Activated CD8-positive, alpha-beta memory T cell treated with anti-CD3 and anti-CD28 coated beads for 24 hours (primary cell): ENCODE data around the gene SKA3.
"Not testable (repeated sequence)": the region's sequence is repeated elsewhere in the genome, so short reads cannot be mapped to it uniquely, and the experiment has no call there.

Source experiments
- DNase-seq: peaks from one replicate; pipeline ENCODE4 v3.0.0-alpha.2; 2020

The SKA3 gene

GRCh38 chr13:21165606-21166005 is 10.7 kb downstream of the SKA3 start:
- DNase-seq, result not testable (repeated sequence)

GRCh38 chr13:21164631-21165030 is 11.7 kb downstream of the SKA3 start:
- no peak for DNase-seq

DNA sequence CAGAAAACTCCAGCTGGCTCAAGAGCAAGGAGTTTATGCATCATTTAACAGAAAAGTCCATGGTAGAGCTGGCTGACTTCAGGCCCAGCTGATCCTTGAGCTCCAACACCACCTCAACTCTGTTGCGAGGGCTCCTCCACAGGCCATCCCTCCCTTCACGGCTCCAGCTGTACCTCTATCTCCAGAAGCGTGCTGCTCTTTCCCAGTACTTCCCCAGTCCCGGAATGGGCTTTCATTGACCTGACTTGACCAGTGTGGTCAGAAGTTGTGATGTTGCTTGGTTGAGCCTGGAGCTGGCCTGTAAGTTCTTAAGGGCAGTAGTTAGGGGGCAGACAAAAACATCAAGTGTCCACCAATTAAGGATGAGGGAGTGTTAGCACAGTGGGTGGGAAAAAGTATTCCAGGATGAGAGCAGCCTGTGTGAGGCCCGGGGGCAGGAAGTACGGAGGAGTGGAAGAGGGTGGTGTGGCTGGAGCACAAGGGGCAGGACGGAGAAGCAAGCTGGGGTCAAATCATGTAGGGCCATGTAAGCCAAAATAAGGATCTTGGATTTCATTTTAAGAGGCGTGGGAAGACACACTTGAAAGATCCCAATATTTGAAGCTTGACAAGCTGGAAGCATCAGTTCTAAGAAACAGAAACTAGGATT is 24.0 kb downstream of the SKA3 start:
- DNase-seq, result no peak

DNA sequence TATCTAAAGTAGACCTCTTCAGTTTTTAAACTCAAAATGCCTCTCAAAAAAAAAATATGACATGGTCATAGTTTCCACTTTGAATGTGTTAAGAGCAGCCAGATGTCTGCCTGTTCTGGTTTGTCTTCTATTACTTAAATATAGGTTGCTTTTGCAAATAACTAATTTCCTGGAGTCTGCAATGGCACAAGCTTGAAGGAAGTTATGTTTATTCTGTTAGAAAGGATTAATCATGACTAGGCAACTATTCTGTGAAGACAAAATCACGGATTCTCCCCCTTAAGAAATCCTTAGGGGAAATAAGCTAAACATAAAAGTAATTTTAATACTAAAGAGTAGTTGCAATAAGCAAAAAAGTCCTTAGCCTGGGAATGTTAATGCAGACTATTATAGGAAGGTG is 26.3 kb downstream of the SKA3 start:
- DNase-seq, result no peak

DNA sequence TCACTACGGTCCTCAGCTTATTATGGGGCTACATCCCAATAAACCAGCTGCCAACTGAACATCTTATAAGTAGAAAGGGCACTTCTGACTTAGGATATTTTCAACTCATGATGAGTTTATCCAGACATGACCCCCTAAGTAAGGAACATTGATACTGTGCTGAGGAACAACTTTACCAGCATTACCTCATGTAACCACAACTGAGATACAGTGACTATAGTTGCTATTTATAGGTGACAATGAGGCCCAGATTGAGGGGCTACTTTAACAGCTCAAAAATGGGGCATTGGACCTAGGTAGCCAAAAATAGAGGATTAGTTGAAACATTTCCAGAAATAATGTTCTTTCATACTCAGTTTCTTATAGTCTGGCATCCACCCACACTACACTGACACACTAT is 26.8 kb downstream of the SKA3 start:
- no peak for DNase-seq

DNA sequence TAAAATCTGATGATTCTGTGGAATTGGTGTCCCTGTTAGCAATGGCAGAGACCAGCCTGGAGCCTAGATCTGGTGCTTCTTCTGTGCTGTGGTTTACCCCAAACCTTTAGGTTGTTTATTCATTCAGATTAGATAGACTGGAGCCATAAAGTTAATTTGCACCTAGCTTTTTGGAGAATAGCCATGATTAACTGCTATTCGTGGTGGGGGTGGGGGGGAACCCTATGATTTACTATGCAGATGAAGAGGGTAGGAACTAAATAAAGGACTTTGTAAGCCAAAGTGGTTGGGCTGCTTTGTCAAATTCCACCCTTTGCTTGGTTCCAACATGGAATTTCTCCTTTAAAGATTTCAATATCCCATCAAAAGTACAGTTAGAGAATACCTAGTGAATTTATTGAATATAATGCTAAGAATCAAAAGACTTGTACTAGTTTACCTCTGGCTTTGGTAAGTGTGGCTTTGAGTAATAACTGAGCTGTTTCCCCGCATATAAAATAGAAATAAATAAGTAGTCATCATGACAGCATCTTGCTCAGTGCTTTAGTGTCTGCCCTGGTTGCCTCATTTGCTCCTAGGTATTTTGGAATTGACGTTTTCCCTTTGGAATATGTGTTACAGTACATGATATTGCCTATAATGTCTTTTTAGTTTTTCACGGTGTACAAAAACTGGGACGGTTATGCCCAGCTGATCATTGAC is 27.6 kb downstream of the SKA3 start:
- DNase-seq, result no peak

- DNase-seq, result no peak
Measured at GRCh38 chr13:21147827-21148226, 28.5 kb downstream of the SKA3 start.

GRCh38 chr13:21142766-21143165 is 33.6 kb downstream of the SKA3 start:
- no peak for DNase-seq

- no peak for DNase-seq
Measured at GRCh38 chr13:21139374-21139773, 37.0 kb downstream of the SKA3 start.

- no peak for DNase-seq
Measured at GRCh38 chr13:21138561-21138960, 37.8 kb downstream of the SKA3 start.

GRCh38 chr13:21137696-21138095 is 38.7 kb downstream of the SKA3 start:
- no peak for DNase-seq

- not testable (repeated sequence) for DNase-seq
Measured at GRCh38 chr13:21135833-21136232, 40.5 kb downstream of the SKA3 start.

- no peak for DNase-seq
Measured at GRCh38 chr13:21134475-21134874, 41.9 kb downstream of the SKA3 start.

- DNase-seq, result no peak
Measured at GRCh38 chr13:21133077-21133476, 43.3 kb downstream of the SKA3 start.

GRCh38 chr13:21130116-21130515 is 46.2 kb downstream of the SKA3 start:
- no peak for DNase-seq

GRCh38 chr13:21124852-21125251 is 51.5 kb downstream of the SKA3 start:
- DNase-seq, result no peak

GRCh38 chr13:21123956-21124355 is 52.4 kb downstream of the SKA3 start:
- no peak for DNase-seq

GRCh38 chr13:21121616-21122015 is 54.7 kb downstream of the SKA3 start:
- no peak for DNase-seq

- no peak for DNase-seq
Measured at GRCh38 chr13:21120191-21120590, 56.2 kb downstream of the SKA3 start.

DNA sequence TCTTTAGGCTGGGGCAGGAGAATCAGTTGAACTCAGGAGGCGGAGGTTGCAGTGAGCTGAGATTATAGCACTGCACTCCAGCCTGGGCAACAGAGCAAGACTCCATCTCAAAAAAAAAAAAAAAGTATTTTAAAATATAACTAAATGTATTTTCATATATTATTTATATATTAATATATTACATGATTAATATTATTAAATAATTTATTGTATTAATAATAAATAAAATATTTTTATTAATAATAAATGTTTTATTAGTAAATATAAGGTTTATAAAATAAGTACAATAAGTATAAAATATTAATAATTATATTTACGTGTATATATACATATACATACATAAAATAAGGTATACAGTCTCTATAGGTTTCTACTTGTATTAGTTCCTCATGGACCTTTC is 56.8 kb downstream of the SKA3 start:
- DNase-seq, result no peak

- DNase-seq, result no peak
Measured at GRCh38 chr13:21118180-21118579, 58.2 kb downstream of the SKA3 start.

DNA sequence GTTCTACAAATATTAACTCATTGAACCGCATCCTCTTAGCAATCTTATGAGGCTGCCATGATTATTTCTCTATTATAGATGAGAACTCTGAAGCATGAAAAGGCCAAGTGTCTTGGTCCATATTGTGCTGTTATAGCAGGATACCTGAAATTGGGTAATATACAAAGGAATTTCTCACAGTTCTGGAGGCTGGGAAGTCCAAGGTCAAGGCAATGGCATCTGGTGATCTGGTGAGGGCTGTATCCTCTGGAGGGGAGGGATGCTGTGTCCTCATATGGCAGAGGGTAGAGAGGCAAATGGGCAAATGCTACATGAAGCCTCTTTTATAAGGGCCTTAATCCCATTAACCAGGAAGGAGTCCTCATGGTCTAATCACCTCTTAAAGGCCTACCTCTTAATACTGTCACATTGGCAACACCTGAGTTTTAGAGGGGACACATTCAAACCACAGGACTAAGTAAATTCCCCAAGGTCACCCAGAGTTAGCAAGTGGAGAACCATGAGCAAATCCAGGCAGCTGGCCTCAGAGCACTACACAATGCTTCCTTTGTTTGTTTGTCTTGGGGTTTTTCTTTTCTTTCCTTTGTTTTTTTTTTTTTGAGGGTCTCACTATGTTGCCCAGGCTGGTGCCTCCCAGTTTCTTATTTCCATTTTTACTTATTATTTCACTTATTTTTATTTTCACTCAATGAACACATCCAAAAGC is 59.1 kb downstream of the SKA3 start:
- DNase-seq, result no peak

DNA sequence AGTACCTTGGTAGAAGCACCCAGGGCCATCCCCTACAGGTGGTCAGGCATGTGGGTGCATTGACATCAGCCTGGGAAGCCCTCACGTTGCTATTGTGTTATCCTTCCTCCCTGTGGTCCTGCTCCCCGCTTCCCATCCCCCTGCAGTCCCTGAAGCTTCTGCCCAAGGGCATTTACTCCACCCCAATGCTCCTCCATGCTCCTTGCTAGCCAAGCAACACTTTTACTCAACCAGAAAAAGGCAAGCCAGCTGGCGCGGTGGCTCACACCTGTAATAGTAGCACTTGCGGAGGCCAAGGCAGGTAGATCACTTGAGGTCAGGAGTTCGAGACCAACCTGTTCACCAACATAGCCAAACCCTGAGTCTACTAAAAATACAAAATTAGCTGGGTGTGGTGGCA is 60.2 kb downstream of the SKA3 start:
- DNase-seq, result no peak

GRCh38 chr13:21115231-21115630 is 61.1 kb downstream of the SKA3 start:
- DNase-seq, result no peak
